B cell (primary cell): ENCODE results near the gene ATP13A1. TPM values are rescaled to one million over a fixed set of nuclear protein-coding genes. Genes with fewer than 3 reads are reported as not detected.

Source experiments
- ATAC-seq: fragments of 200-7000 bp; cut with Tn5 transposase; one replicate; pipeline ENCODE4 v1.10.0; 2021; ENCODE audit warnings: low read depth, mild to moderate bottlenecking, moderate number of reproducible peaks, moderate library complexity
- CTCF ChIA-PET: fragments of 350-600 bp; sonication (Branson Sonifier 250); formaldehyde crosslinking; loops from one replicate; lab custom pipeline; 2021; ENCODE audit warnings: antibody characterized with exemption, inconsistent platforms; lab: Charles Lee
- POLR2A ChIA-PET: fragments of 350-600 bp; sonication (Branson Sonifier 250); formaldehyde crosslinking; loops from one replicate; lab custom pipeline; 2021; ENCODE audit warnings: antibody characterized with exemption; lab: Charles Lee
- DNase-seq: peaks from one replicate; pipeline ENCODE4 v3.0.0; 2013
- H2AFZ ChIP-seq: 2 replicates; pipeline ENCODE4 v1.6.1; 2012; ENCODE audit warnings: mild to moderate bottlenecking, low read depth, low read length; ENCODE audit not compliant: insufficient read depth, poor library complexity, severe bottlenecking
- H3K27ac ChIP-seq, 2 donors: 1 replicate in 1 of 2; 2 replicates in 1 of 2; pipeline ENCODE4 v1.5.1; 2012 to 2013; ENCODE audit warnings: low read length in 2 of 2, mild to moderate bottlenecking in 2 of 2, moderate library complexity in 1 of 2
- H3K27me3 ChIP-seq, 4 experiments: fragments of 200-600 bp in 1 of 4; sonication (generic) in 1 of 4; replicated peaks in 1 of 4; 1 replicate in 2 of 4; 2 replicates in 2 of 4; pipeline versions ENCODE4 v1.6.1 to v1.7.0; 2013 to 2016; ENCODE audit warnings: low read length in 3 of 4, mild to moderate bottlenecking in 2 of 4, mixed read lengths in 1 of 4, moderate library complexity in 1 of 4; ENCODE audit not compliant: insufficient read depth in 4 of 4, control insufficient read depth in 3 of 4; ENCODE audit errors: control extremely low read depth in 1 of 4
- H3K36me3 ChIP-seq, 2 experiments: replicated peaks in 1 of 2; 1 replicate in 1 of 2; 2 replicates in 1 of 2; pipeline versions ENCODE4 v1.6.1 to v1.7.1; 2013; ENCODE audit warnings: low read length in 1 of 2; ENCODE audit not compliant: insufficient read depth in 2 of 2, control insufficient read depth in 1 of 2; ENCODE audit errors: control extremely low read depth in 1 of 2, extremely low read depth in 1 of 2
- H3K4me1 ChIP-seq, 2 donors: fragments of 200-600 bp in 1 of 2; sonication (generic) in 1 of 2; 1 replicate in 1 of 2; 2 replicates in 1 of 2; pipeline versions ENCODE4 v1.5.1 to v1.6.1; 2013 to 2017; ENCODE audit warnings: low read length in 2 of 2; ENCODE audit not compliant: control insufficient read depth in 2 of 2, insufficient read depth in 2 of 2
- H3K4me2 ChIP-seq: replicated peaks from 2 replicates; pipeline ENCODE3; 2012; ENCODE audit warnings: mild to moderate bottlenecking, low read depth, low read length; ENCODE audit not compliant: poor library complexity, severe bottlenecking
- H3K4me3 ChIP-seq, 5 experiments: fragments of 200-600 bp in 1 of 5; sonication (generic) in 1 of 5; 1 replicate in 3 of 5; 2 replicates in 2 of 5; pipeline versions ENCODE4 v1.5.1 to v1.7.0; 2011 to 2016; ENCODE audit warnings: low read length in 4 of 5, mild to moderate bottlenecking in 4 of 5, low read depth in 2 of 5, control low read depth in 1 of 5, moderate library complexity in 1 of 5; ENCODE audit not compliant: insufficient read depth in 1 of 5; ENCODE audit errors: control extremely low read depth in 1 of 5, extremely low read depth in 1 of 5
- H3K79me2 ChIP-seq: fragments of 200-600 bp; sonication (generic); one replicate; pipeline ENCODE4 v1.6.0; 2016; ENCODE audit warnings: low read length; ENCODE audit not compliant: control insufficient read depth, insufficient read depth
- H3K9ac ChIP-seq: fragments of 200-600 bp; sonication (generic); 2 replicates; pipeline ENCODE4 v1.6.1; 2017; ENCODE audit warnings: mild to moderate bottlenecking, low read length, moderate library complexity
- H3K9me3 ChIP-seq, 3 donors: one replicate each; pipeline versions ENCODE4 v1.6.1 to v1.7.1; 2013; ENCODE audit warnings: low read length in 2 of 3; ENCODE audit not compliant: control insufficient read depth in 2 of 3, insufficient read depth in 1 of 3; ENCODE audit errors: control extremely low read depth in 1 of 3
- H4K20me1 ChIP-seq: 2 replicates; pipeline ENCODE4 v1.6.0; 2012; ENCODE audit warnings: mild to moderate bottlenecking, low read length; ENCODE audit not compliant: insufficient read depth, control insufficient read depth, poor library complexity, severe bottlenecking
- H3K27ac Mint-ChIP-seq: one replicate; pipeline ENCODE4 v1.8.0; 2021; ENCODE audit warnings: mixed read lengths
- H3K27me3 Mint-ChIP-seq: one replicate; pipeline ENCODE4 v1.8.0; 2021; ENCODE audit warnings: mixed read lengths
- H3K4me1 Mint-ChIP-seq: one replicate; pipeline ENCODE4 v1.8.0; 2021; ENCODE audit warnings: mixed read lengths
- H3K4me3 Mint-ChIP-seq: one replicate; pipeline ENCODE4 v1.8.0; 2021; ENCODE audit warnings: mixed read lengths
- H3K9me3 Mint-ChIP-seq: one replicate; pipeline ENCODE4 v1.8.0; 2022; ENCODE audit warnings: mixed read lengths; ENCODE audit not compliant: insufficient read depth
- CTCF ChIP-seq: fragments of 200-600 bp; IDR thresholded peaks from one replicate; pipeline ENCODE4 v1.8.0; 2022; ENCODE audit warnings: antibody characterized with exemption, mild to moderate bottlenecking
- EZH2 ChIP-seq: IDR thresholded peaks from 2 replicates; pipeline ENCODE4 v1.6.1; 2012; ENCODE audit warnings: borderline replicate concordance, low read depth, mild to moderate bottlenecking, moderate library complexity, low read length; ENCODE audit not compliant: insufficient read depth, poor library complexity, severe bottlenecking
- WGBS: methylation state at CpG from one replicate; pipeline ENCODE4 v1.1.5; 2013; ENCODE audit warnings: missing lambda C conversion rate; ENCODE audit not compliant: insufficient coverage; 5-methylcytosine and 5-hydroxymethylcytosine counted together
- intact Hi-C: fragments of 100-400 bp; cut with micrococcal nuclease; formaldehyde crosslinking; loops from one replicate; pipeline ENCODE4 v1.10.0; 2022
- polyA plus RNA-seq: library from polyadenylated mRNA; depleted of rRNA; stranded (reverse); fragments of >200 nt; gene quantifications from 2 replicates; pipeline ENCODE4 v1.2.3, GENCODE V29; 2012
- total RNA-seq, 2 donors: library from RNA; stranded (reverse); fragments of 120-200 nt in 1 of 2; gene quantifications; 1 replicate in 1 of 2; 2 replicates in 1 of 2; pipeline versions ENCODE4 v1.2.3 to v1.2.4, GENCODE V29; 2013 to 2022

The ATP13A1 gene
- total and polyA plus RNA-seq, 2 donors (not counting 1 experiment from before 2014, with no cell fraction given), result 156 to 277 TPM

GRCh38 chr19:19606021-19606420 is 57.5 kb downstream of the ATP13A1 start:
- peak overlapping the region; percentile 46 for H3K27ac Mint-ChIP-seq
- TF ChIP-seq CTCF (no peak), EZH2 (no peak)
- no peaks in the 10 kb centered on the region for H3K36me3 ChIP-seq
- H2AFZ ChIP-seq, result no peak overlapping the region
- no peak overlapping the region for H3K4me3 ChIP-seq
- no peak overlapping the region for H3K4me2 ChIP-seq
- no peak overlapping the region for H3K27ac ChIP-seq
- DNase-seq (no peak), ATAC-seq (no peak)
- H3K9ac ChIP-seq, result no peak overlapping the region
- no peaks in the 10 kb centered on the region for H4K20me1 ChIP-seq
- no peaks in the 10 kb centered on the region for H3K79me2 ChIP-seq
- H3K4me3 Mint-ChIP-seq, result no peak overlapping the region
- H3K4me1 Mint-ChIP-seq, result peaks cover 10% of the 10 kb centered on the region
- 57% methylated on average over 1 of the region's 1 CpG for WGBS
- CTCF ChIA-PET, result no interaction called here
- H3K27me3 Mint-ChIP-seq, result no peaks in the 10 kb centered on the region
- H3K9me3 ChIP-seq, result no peaks in the 10 kb centered on the region
- H3K9me3 Mint-ChIP-seq, result no peaks in the 10 kb centered on the region
- intact Hi-C loops, result no loop called here
- no peaks in the 10 kb centered on the region for H3K27me3 ChIP-seq
- POLR2A ChIA-PET, result no interaction called here
- H3K4me1 ChIP-seq, result peaks cover 0 to 1% of the 10 kb centered on the region in 2 donors

GRCh38 chr19:19602713-19603324 is 60.7 kb downstream of the ATP13A1 start:
- intact Hi-C loops, result no loop called here
- DNase-seq, result no peak
- H3K4me3 Mint-ChIP-seq, result no peak overlapping the region

More at GRCh38 chr19:19602713-19603324, 60.7 kb downstream of the ATP13A1 start:
- Histone ChIP-seq H3K4me2 (no peak overlapping the region), H3K79me2 (no peaks in the 10 kb centered on the region), H3K9me3 (no peaks in the 10 kb centered on the region), H2AFZ (no peak overlapping the region), H3K27ac (no peak overlapping the region), H4K20me1 (no peaks in the 10 kb centered on the region), H3K27me3 (no peaks in the 10 kb centered on the region), H3K9ac (no peak overlapping the region), H3K4me3 (no peak overlapping the region), H3K36me3 (no peaks in the 10 kb centered on the region), H3K4me1 (peaks cover under 1 to 19% of the 10 kb centered on the region in 2 donors)
- Mint-ChIP-seq H3K27ac (no peak overlapping the region), H3K9me3 (no peaks in the 10 kb centered on the region), H3K27me3 (no peaks in the 10 kb centered on the region), H3K4me1 (peaks cover 25% of the 10 kb centered on the region)
- ChIA-PET POLR2A (interaction anchor here (0.7 kb wide), 1 partner anchor 12 kb away, joined by 3 read pairs; no protein-coding TSS in a partner anchor), CTCF (interaction anchor here (0.7 kb wide), 1 partner anchor 48 kb away, joined by 3 read pairs; no protein-coding TSS in a partner anchor)
- 7% methylated on average over 2 of the region's 3 CpGs for WGBS
- no peak for TF ChIP-seq CTCF
- no peak for ATAC-seq
